Progenitor cell of endocrine pancreas (in vitro differentiated cells): ENCODE data around the gene IBSP. TPM values are rescaled to one million over a fixed set of nuclear protein-coding genes. Genes with fewer than 3 reads are reported as not detected.

Source experiments
- DNase-seq: peaks from one replicate; pipeline ENCODE4 v3.0.0; 2021; ENCODE audit warnings: low spot score; ENCODE audit not compliant: unreplicated experiment
- H3K27ac Mint-ChIP-seq: 2 replicates; pipeline ENCODE4 v1.8.0; 2021; ENCODE audit warnings: mild to moderate bottlenecking, moderate library complexity, mixed read lengths
- H3K27me3 Mint-ChIP-seq: 2 replicates; pipeline ENCODE4 v1.8.0; 2021; ENCODE audit warnings: mixed read lengths
- H3K36me3 Mint-ChIP-seq: 2 replicates; pipeline ENCODE4 v1.8.0; 2022; ENCODE audit warnings: mixed read lengths; ENCODE audit not compliant: insufficient read depth
- H3K4me1 Mint-ChIP-seq: 2 replicates; pipeline ENCODE4 v1.8.0; 2021; ENCODE audit warnings: low read depth, mixed read lengths
- H3K4me3 Mint-ChIP-seq: 2 replicates; pipeline ENCODE4 v1.8.0; 2021; ENCODE audit warnings: low read depth, mild to moderate bottlenecking, moderate library complexity, mixed read lengths
- H3K9me3 Mint-ChIP-seq: 2 replicates; pipeline ENCODE4 v1.8.0; 2021; ENCODE audit warnings: low read depth, mixed read lengths
- total RNA-seq: library from RNA; stranded (reverse); gene quantifications from 2 replicates; pipeline ENCODE4 v1.2.1, GENCODE V29; 2021
- TF ChIP-seq, protein P1 (sequence below): fragments of 200-600 bp; sonication (generic); IDR thresholded peaks from one replicate; pipeline ENCODE4 v1.5.0; 2021; ENCODE audit warnings: antibody characterized with exemption, mild to moderate bottlenecking; ENCODE audit not compliant: unreplicated experiment

The IBSP gene
- total RNA-seq, 1 donor from 2014 or later, result not detected

- Mint-ChIP-seq H3K4me3 (no peak overlapping the region), H3K27ac (no peak overlapping the region), H3K9me3 (no peaks in the 10 kb centered on the region), H3K27me3 (peaks cover 27% of the 10 kb centered on the region), H3K4me1 (peaks cover 7% of the 10 kb centered on the region), H3K36me3 (no peaks in the 10 kb centered on the region)
- TF ChIP-seq, protein P1, sequence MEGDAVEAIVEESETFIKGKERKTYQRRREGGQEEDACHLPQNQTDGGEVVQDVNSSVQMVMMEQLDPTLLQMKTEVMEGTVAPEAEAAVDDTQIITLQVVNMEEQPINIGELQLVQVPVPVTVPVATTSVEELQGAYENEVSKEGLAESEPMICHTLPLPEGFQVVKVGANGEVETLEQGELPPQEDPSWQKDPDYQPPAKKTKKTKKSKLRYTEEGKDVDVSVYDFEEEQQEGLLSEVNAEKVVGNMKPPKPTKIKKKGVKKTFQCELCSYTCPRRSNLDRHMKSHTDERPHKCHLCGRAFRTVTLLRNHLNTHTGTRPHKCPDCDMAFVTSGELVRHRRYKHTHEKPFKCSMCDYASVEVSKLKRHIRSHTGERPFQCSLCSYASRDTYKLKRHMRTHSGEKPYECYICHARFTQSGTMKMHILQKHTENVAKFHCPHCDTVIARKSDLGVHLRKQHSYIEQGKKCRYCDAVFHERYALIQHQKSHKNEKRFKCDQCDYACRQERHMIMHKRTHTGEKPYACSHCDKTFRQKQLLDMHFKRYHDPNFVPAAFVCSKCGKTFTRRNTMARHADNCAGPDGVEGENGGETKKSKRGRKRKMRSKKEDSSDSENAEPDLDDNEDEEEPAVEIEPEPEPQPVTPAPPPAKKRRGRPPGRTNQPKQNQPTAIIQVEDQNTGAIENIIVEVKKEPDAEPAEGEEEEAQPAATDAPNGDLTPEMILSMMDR, result no peak
- no peak for DNase-seq
These were observed 50.3 kb downstream of the IBSP start for GRCh38 chr4:87849612-87850011.

DNA sequence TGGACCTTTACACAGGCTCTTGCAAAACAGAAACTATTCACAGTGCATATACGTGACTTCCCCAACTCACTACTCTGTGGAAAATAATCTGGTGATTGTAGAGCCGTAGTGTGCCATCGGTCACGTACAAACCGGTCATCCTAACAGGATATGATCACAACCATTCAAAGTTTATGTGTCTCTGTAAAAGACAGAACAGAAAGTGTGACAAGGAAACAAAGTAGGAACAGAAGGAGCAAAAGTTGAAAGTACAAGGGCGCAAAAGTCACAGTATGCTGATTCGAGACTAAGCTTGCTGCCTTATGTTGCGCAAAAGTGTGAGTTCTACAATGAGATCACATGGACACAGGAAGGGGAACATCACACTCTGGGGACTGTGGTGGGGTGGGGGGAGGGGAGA lies 52.0 kb downstream of the IBSP start:
- H3K27ac Mint-ChIP-seq, result no peak overlapping the region

GRCh38 chr4:87851953-87852352 lies 52.6 kb downstream of the IBSP start:
- TF ChIP-seq, protein P1, result no peak
- Mint-ChIP-seq H3K4me1 (peaks cover 11% of the 10 kb centered on the region), H3K27me3 (peaks cover 12% of the 10 kb centered on the region), H3K36me3 (no peaks in the 10 kb centered on the region), H3K4me3 (no peak overlapping the region), H3K27ac (no peak overlapping the region), H3K9me3 (no peaks in the 10 kb centered on the region)
- DNase-seq, result no peak

More for the DNA sequence above, 52.0 kb downstream of the IBSP start:
- DNase-seq, result no peak
- Mint-ChIP-seq H3K4me3 (no peak overlapping the region), H3K9me3 (no peaks in the 10 kb centered on the region), H3K4me1 (peaks cover 9% of the 10 kb centered on the region), H3K27me3 (peaks cover 16% of the 10 kb centered on the region), H3K36me3 (no peaks in the 10 kb centered on the region)
- TF ChIP-seq, protein P1, result no peak

- Mint-ChIP-seq H3K4me3 (no peak overlapping the region), H3K27ac (peak overlapping the region; percentile 3), H3K9me3 (no peaks in the 10 kb centered on the region), H3K27me3 (peaks cover 6% of the 10 kb centered on the region), H3K36me3 (no peaks in the 10 kb centered on the region), H3K4me1 (peaks cover 13% of the 10 kb centered on the region)
- TF ChIP-seq, protein P1, result peak; percentile 66
- no peak for DNase-seq
These were observed 53.8 kb downstream of the IBSP start for GRCh38 chr4:87853108-87853507.

GRCh38 chr4:87853891-87854290 lies 54.5 kb downstream of the IBSP start:
- peaks cover 11% of the 10 kb centered on the region for H3K4me1 Mint-ChIP-seq
- TF ChIP-seq, protein P1, result no peak
- H3K27ac Mint-ChIP-seq, result no peak overlapping the region
- H3K36me3 Mint-ChIP-seq, result no peaks in the 10 kb centered on the region
- H3K9me3 Mint-ChIP-seq, result peaks cover 2% of the 10 kb centered on the region
- H3K4me3 Mint-ChIP-seq, result no peak overlapping the region
- H3K27me3 Mint-ChIP-seq, result peaks cover 6% of the 10 kb centered on the region
- DNase-seq, result no peak
